Suppressor macrophage treated with lipopolysaccharide for 1 hour (primary cell): ENCODE results near the gene HS2ST1.
A peak's percentile ranks its signal among the peaks of the same experiment; 100 is the strongest.

ENCODE experiments used
- DNase-seq, 3 donors: peaks; one replicate each; pipeline ENCODE4 v3.0.0-alpha.2; 2020 to 2022

The HS2ST1 gene

DNA sequence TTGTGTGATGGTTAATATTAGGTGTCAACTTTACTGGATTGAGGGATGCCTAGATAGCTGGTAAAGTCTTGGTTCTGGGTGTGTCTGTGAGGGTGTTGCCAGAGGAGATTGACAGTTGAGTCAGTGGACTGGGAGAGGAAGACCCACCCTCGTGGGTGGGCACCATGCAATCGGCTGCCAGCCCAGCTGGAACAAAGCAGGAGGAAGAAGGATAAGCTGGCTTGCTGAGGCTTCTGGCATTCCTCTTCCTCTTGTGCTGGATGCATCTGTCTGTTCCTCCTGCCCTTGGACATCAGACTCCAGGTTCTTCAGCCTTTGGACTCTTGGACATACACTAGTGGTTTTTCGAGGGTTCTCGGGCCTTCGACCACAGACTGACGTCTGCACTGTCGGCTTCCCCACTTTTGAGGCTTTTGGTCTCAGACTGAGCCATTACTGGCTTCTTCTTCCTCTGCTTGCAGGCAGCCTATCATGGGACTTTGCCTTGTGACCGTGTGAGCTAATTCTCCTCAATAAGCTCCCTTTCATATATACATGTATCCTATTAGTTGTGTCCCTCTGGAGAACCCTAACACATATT lies 230.0 kb downstream of the HS2ST1 start:
- DNase-seq: peak; percentile 36 to 53 (median 37)

DNA sequence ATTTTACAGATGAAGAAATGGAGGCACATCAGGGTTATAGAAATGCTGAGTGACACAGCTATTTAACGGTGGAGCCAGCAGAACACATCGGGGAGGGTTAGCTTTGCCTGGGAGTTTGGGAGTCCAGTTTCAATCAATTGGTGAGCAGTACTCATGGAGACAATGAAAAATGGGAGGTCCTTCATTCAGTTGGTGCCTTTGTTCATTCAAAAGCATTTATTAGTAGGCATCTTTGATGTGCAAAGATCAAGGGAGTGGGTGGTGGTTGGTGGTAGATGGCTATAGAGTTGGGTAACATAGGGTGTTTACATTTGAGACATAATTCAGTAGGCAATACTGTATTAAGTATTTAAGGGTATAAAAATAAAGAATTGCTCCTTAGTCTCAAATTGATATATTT lies 230.5 kb downstream of the HS2ST1 start:
- no peak for DNase-seq

DNA sequence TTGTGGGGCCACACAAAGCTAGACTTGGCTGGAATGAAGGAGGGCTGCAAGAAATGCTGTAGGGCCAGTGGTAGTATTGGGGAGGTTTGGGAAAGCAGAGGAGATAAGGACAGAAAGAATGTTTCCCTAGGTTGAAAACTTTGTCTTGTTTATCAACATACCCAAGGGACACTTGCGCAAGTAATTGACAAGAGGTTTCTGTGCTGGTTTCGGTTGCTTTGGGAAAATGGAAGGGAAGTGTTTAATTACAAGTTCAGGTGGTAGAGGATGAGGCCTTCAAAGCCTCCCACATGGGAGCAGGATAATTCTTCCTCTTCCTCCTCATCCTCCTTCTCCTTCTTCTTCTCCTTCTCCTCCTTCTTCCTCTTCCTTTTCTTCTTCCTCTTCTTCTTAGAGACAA lies 232.1 kb downstream of the HS2ST1 start:
- DNase-seq: no peak

DNA sequence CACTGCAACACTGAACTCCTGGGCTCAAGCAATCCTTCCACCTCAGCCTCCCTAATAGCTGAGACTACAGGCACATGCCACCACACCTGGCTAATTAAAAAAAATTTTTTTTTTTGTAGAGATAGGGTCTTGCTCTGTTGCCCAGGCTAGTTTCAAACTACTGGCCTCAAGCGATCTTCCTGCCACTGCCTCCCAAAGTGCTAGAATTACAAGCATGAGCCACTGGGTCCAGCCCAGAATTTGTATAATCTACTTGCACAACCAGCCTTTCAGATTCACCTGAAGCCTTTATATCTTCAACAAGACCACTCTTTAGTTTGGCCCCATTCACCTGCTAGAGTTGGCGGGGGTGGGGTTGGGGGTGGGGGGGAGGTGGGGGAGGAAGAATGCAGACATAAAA lies 232.6 kb downstream of the HS2ST1 start:
- DNase-seq: no peak

DNA sequence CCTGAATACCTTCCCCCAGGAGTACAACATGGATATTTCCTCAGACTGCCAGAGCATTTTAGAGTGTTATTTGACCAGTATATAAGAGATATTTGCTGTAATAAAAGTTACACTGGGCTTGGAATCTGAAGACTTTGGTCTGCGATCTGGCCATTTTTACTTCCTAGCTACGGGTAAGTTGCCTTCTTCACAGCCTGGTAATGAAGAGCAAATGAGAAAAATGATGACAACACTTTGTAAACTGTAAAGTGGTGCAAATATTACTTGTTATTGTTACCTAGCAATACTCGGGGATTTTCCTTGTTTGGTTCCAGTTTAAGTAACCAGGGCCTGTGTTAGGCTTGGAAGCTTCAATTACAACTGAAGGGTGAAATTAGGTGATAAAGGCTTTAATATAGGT lies 233.4 kb downstream of the HS2ST1 start:
- no peak for DNase-seq

DNA sequence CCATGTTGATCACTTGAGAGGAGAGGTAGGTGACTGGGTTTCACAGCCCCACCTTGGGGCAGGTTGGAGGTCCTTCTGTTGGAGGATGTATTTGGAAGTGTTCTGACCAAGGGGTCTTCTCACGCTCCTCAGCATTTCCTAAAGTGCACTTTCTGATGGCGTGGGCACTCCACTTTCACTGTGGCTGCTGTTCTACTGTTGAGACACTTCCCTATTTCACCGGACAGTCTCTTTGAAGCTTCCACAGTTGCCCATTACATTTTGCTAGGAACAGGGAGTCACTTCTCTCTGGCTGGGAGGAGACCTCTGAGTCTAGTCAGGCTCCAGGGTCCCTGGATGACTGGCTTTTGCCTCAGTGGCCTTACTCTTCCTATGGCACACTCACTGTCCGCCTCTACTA lies 234.2 kb downstream of the HS2ST1 start:
- DNase-seq: peak; percentile 59 to 73 (median 66)

DNA sequence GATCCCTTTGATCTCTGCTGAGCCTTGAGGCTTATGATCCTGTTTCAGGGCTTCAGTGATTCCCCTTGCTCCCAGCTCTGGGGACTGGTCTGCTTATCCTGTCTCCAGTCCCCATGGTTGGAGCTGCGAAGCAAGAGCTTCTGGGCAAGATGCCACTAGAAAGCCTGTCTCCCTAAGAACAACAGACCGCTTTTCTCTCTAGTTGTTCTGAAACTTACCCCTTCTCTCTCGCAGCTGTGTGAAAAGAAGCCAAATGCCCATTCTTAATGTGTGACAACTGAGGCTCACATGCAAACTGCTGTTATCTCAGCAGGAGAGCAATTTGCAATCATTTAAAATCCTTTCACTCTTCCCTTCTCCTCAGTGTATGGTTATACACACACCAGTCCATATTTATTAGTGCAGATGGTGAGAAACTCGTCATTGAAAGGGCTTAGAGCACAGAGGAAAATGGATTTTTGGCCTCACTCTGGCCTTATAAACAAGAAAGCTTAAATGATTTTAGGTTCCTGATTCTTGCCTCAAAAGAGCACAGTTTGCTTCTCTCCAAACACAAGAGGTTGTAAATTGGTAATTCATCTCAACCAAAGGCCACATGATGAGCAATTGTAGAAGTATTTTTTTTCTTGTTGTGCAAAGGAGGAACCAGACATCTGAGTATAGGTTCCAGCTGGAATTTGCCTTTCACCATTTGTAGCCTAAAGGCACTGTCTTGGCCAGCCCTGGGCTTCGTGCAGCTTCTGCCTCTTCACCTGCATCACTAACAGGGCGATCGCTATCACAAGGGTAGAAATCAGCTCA lies 235.0 kb downstream of the HS2ST1 start:
- DNase-seq: peak; percentile 35 to 60 (median 59)

DNA sequence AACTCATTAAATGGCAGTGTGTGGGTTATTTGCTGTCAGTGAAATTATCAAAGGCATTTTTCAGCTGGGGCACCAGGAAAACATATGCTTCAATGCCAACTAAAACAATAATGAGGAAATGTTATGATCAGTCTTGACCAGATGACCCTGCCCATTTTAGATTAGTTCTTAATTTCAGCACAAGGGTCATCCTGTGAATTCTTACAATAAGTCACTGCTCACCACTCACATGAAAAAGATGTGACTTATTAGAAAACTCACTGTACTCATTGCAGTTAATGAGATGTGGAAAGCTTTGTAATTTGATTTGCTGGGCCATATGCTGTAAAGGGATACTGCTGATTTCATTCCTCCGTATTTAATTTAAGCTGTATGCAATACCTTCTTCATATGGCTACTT lies 235.7 kb downstream of the HS2ST1 start:
- no peak for DNase-seq

DNA sequence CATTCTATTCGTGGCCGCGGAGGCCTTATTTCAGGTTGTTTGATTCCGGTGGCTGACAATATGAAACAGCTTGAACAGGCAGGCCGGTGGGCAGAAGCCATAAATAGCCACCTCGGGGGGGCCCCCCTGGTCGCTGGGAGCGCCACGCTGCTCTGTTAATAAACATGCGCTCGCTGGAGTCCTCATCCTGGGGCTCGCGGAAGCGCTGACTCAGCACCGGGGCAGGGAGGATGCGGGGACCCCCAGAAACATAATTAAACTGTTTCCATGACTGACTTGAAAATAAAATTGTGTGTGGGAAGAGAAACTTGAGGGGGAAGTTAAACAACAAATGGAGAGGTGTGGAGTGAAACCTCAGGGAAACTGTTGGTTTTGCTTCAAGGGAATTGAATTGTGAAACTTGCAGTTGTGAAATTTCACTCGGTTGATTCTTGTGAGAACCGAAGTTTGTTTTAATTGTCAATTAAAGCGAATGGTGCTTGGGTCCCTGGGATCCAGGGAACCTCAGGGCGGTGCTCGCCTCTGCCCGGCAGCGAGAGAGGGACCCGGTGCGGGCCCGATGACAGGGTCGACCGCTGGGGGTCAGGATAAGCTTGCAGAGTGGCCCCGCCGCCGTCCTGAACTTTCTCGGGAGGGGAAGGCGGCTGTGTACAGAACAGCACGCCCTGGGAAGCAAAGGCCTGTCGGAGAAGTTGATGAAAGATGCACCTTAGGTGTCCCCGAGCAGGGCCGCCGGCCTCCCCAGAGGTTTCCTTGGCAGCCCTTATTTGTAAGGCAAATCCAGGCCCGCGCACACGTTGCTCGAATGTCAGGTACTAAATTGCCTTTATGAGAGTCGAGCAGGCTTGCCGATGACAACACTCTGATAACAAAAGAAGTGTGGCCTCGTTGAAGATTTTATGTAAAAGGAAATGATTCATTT lies 237.3 kb downstream of the HS2ST1 start:
- peak; percentile 73 to 88 (median 76) for DNase-seq

DNA sequence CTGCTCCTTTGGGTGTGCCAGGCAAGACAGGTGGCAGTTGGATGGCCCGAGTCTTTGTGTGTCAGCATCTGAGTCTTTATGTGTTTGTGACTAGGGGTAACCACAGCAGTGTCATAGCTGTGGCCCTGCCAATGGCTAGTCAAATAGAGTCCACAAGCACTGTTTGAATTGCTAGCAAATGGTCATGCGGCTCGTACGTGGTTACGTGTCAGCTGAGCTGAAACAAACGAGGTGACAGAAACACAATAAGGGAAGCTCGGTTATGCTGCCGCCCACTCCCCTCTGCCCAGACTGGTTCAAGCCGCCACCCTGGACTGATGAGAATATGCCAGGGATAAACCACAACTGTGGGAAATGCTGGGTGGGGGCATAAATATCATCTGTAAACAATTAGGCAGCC lies 239.9 kb downstream of the HS2ST1 start:
- peak; percentile 61 to 71 (median 61) for DNase-seq

DNA sequence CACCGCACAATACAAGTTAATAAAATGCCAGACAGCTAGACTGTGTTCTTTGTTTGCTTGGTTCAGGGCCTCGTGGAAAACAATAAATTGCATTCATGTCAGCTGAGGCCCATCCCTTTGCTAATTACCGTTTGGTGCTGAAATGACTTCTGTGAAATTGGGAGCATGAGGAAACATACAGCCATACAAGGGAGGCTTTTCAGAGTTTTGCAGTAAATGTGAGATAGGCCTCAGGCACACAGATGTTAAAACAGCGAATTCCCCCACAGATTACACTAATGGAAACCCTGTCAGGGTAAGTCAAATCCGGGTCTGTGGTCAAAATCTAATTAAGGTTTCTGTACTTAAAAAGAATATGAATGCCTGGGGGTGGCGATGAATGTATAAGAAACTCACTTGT lies 240.7 kb downstream of the HS2ST1 start:
- DNase-seq: no peak

DNA sequence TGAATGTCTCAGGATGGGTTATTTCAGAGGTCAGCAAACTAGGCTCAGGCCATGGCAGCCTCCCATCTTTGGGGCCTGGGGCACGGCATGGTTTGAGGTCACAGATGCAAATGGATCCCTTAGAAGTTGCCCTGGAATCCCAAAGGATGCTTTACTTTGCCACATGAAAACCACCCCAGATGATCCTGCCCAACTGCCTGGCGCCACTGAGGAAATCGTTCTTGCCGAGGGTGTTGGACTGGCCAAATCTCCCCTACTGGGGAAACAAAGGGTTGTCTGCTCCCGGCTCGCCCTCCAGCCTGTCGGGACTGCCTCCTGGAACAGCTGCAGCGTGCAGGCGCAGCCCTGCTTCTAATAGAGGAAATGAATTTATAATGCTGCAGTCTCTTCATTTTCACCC lies 241.2 kb downstream of the HS2ST1 start:
- DNase-seq: no peak

DNA sequence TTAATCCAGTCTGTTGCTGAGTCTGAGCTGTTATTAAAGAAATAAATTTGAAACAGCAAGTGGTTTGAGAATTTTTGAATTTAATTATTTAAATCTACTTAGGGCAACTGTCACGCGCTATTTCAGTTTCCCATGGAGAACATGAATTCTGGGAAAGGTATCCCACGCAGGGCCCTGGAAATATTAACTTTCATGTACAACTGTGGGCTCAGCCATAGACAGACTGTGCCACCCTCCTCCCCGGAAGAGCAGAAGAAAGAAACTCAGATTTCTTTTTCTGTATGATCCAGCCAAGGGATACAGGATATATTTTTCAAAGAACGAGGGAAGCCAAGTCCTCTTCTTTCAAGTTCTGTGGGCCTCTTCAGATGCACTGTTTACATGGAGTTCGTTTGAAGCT lies 241.7 kb downstream of the HS2ST1 start:
- DNase-seq: no peak

DNA sequence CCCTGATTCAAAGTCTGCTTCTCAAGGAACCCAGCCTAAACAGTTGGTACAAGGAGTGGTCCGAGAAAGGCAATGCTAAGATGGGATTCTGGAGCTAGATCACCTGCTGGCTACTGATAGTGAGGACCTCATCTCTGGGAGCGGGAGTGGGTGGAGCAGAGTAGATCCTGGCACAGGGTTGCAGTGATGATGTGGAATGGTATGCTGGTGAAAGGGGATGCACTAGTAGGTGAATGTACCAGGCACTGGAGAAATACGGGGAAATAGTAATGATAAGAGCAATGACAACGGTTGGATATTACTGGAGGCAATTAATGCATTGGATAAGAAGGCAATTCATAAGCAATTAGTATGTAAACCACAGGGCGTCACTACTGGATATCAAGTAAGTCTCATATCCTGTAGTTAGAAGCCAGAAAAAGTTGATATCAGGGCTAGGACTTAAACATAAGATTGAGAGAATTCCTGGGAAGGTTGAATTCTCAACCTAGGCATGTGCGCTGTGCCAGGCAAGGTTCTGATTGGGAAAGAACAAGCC lies 245.0 kb downstream of the HS2ST1 start:
- no peak for DNase-seq
